Measurements from ENCODE around the gene NT5C1A. TPM values are rescaled to one million over a fixed set of nuclear protein-coding genes. Genes with fewer than 3 reads are reported as not detected.

NT5C1A gene
- polyA plus RNA-seq, 1 donor from 2014 or later = not detected

GRCh38 chr1:39663559-39663958 lies 8.3 kb downstream of the NT5C1A start:
- Histone ChIP-seq H3F3A (ENCODE audit: insufficient read depth, low read length, poor library complexity, severe bottlenecking) (no peaks in the 10 kb centered on the region), H3K9me2 (ENCODE audit: insufficient read depth, low read length) (no peaks in the 10 kb centered on the region), H3K79me2 (replicated peaks; ENCODE audit: insufficient read depth, low read length) (no peaks in the 10 kb centered on the region), H3K9me3 (ENCODE audit: low read length) (no peaks in the 10 kb centered on the region), H3K4me2 (ENCODE audit: low read length) (no peak overlapping the region), H4K20me1 (ENCODE audit: insufficient read depth) (no peaks in the 10 kb centered on the region), H3K27ac (ENCODE audit: low read length) (no peak overlapping the region), H3K9ac (ENCODE audit: low read length) (no peak overlapping the region), H3K27me3 (ENCODE audit: insufficient read depth, low read depth, low read length) (peaks cover 2% of the 10 kb centered on the region), H2AFZ (ENCODE audit: low read depth, low read length) (no peak overlapping the region), H3K4me3 (ENCODE audit: low read length) (no peak overlapping the region), H3K36me3 (ENCODE audit: insufficient read depth, low read length) (no peaks in the 10 kb centered on the region)
- TF ChIP-seq EZH2 (IDR thresholded peaks at IDR 0.05; ENCODE audit: borderline replicate concordance, insufficient read depth, low read length, poor library complexity, severe bottlenecking) (no peak), TAF1 (IDR thresholded peaks at IDR 0.05; ENCODE audit: low read depth) (no peak), MXI1 (conservative IDR thresholded peaks at IDR 0.05; ENCODE audit: poor library complexity, severe bottlenecking) (no peak), RAD21 (conservative IDR thresholded peaks at IDR 0.05) (no peak), POLR2AphosphoS5 (IDR thresholded peaks at IDR 0.05) (no peak), SMC3 (conservative IDR thresholded peaks at IDR 0.05; ENCODE audit: poor library complexity) (no peak), REST (IDR thresholded peaks at IDR 0.05; ENCODE audit: borderline replicate concordance) (no peak), EP300 (conservative IDR thresholded peaks at IDR 0.05; ENCODE audit: poor library complexity, severe bottlenecking) (no peak)
- TF ChIP-seq, protein P1, sequence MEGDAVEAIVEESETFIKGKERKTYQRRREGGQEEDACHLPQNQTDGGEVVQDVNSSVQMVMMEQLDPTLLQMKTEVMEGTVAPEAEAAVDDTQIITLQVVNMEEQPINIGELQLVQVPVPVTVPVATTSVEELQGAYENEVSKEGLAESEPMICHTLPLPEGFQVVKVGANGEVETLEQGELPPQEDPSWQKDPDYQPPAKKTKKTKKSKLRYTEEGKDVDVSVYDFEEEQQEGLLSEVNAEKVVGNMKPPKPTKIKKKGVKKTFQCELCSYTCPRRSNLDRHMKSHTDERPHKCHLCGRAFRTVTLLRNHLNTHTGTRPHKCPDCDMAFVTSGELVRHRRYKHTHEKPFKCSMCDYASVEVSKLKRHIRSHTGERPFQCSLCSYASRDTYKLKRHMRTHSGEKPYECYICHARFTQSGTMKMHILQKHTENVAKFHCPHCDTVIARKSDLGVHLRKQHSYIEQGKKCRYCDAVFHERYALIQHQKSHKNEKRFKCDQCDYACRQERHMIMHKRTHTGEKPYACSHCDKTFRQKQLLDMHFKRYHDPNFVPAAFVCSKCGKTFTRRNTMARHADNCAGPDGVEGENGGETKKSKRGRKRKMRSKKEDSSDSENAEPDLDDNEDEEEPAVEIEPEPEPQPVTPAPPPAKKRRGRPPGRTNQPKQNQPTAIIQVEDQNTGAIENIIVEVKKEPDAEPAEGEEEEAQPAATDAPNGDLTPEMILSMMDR (IDR thresholded peaks at IDR 0.05; ENCODE audit: poor library complexity, severe bottlenecking) = no peak

GRCh38 chr1:39662861-39663260 lies 9.0 kb downstream of the NT5C1A start:
- Histone ChIP-seq H4K20me1 (ENCODE audit: insufficient read depth) (no peaks in the 10 kb centered on the region), H3K36me3 (ENCODE audit: insufficient read depth, low read length) (no peaks in the 10 kb centered on the region), H3K4me3 (ENCODE audit: low read length) (no peak overlapping the region), H3K27me3 (ENCODE audit: insufficient read depth, low read depth, low read length) (no peaks in the 10 kb centered on the region), H3K9me3 (ENCODE audit: low read length) (no peaks in the 10 kb centered on the region), H2AFZ (ENCODE audit: low read depth, low read length) (no peak overlapping the region), H3K9ac (ENCODE audit: low read length) (no peak overlapping the region), H3K9me2 (ENCODE audit: insufficient read depth, low read length) (no peaks in the 10 kb centered on the region), H3K27ac (ENCODE audit: low read length) (no peak overlapping the region), H3F3A (ENCODE audit: insufficient read depth, low read length, poor library complexity, severe bottlenecking) (no peaks in the 10 kb centered on the region), H3K4me2 (ENCODE audit: low read length) (no peak overlapping the region), H3K79me2 (replicated peaks; ENCODE audit: insufficient read depth, low read length) (no peaks in the 10 kb centered on the region)
- no peak for TF ChIP-seq EP300 (conservative IDR thresholded peaks at IDR 0.05; ENCODE audit: poor library complexity, severe bottlenecking)
- TF ChIP-seq, protein P1 (IDR thresholded peaks at IDR 0.05; ENCODE audit: poor library complexity, severe bottlenecking) = no peak
- no peak for TF ChIP-seq REST (IDR thresholded peaks at IDR 0.05; ENCODE audit: borderline replicate concordance)
- no peak for TF ChIP-seq POLR2AphosphoS5 (IDR thresholded peaks at IDR 0.05)
- no peak for TF ChIP-seq TAF1 (IDR thresholded peaks at IDR 0.05; ENCODE audit: low read depth)
- TF ChIP-seq RAD21 (conservative IDR thresholded peaks at IDR 0.05) = no peak
- no peak for TF ChIP-seq SMC3 (conservative IDR thresholded peaks at IDR 0.05; ENCODE audit: poor library complexity)
- no peak for TF ChIP-seq EZH2 (IDR thresholded peaks at IDR 0.05; ENCODE audit: borderline replicate concordance, insufficient read depth, low read length, poor library complexity, severe bottlenecking)
- no peak for TF ChIP-seq MXI1 (conservative IDR thresholded peaks at IDR 0.05; ENCODE audit: poor library complexity, severe bottlenecking)
